ENCODE results near the gene SLC13A2.
"Not testable (repeated sequence)": the region's sequence is repeated elsewhere in the genome, so short reads cannot be mapped to it uniquely, and the experiment has no call there.

SLC13A2 gene, protein sequence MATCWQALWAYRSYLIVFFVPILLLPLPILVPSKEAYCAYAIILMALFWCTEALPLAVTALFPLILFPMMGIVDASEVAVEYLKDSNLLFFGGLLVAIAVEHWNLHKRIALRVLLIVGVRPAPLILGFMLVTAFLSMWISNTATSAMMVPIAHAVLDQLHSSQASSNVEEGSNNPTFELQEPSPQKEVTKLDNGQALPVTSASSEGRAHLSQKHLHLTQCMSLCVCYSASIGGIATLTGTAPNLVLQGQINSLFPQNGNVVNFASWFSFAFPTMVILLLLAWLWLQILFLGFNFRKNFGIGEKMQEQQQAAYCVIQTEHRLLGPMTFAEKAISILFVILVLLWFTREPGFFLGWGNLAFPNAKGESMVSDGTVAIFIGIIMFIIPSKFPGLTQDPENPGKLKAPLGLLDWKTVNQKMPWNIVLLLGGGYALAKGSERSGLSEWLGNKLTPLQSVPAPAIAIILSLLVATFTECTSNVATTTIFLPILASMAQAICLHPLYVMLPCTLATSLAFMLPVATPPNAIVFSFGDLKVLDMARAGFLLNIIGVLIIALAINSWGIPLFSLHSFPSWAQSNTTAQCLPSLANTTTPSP

DNA sequence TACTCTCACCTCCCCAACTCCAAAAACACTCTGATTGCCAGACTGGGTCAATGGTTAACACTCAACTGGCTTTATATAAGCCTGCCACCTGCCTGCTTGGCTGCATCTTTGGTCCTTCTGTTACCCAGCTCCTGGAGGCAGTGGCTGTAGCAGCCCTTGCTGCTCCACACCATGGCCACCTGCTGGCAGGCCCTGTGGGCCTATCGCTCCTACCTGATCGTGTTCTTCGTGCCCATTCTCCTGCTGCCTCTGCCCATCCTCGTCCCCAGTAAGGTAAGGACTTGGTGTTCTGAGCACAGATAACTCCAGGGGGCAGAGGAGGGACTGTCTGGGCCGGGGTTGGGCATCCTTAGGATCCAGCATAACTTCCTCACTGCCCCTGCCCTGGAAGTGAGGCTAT is at the start of gene SLC13A2:
SLC13A2 (plus strand) TSS at position 103 of the 400 bp plus-strand sequence; CDS start at position 172, 69 bp downstream.
- DNase-seq (ENCODE audit: low read depth), result no peak

DNA sequence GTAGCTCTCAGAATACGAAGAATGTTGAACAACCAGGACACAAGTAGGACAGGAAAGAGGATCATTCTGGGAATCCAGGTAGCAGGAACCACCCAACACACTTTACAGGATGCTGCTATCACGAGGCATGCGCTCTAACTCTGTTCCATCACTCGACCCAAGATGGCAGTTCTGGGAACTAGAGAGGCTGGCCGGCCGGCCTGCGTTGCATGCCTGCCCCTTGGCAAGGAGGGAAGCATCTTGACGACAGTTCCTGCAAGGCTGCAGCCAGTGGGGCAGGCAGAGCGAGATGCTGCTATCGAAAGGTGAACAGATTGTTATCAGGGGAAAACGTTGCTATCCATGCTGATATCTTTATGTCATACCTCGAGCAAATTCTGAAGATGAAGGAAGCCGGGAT is 48.2 kb upstream of the SLC13A2 start:
- no peak for DNase-seq (ENCODE audit: low read depth)

DNA sequence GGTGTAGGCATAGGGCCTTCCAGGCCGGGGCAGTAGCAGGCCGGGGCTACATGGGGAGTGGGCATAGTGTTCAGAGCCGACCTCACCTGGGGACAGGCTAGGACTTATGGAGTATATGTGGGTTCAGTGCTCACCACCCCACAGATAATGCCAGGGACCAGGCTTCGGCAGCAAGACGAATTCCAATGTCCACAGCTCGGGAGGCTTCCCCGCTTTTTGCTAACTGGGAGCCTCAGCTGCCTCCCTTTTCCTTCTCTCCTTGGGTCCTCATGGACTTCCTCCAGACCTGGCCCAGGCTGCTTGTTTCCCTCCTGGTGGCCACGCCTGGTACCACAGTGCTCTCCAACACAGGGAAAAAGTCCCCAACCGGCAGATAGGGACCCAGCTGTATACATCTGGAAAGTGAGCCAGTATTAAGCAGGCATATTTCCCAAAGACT is 47.3 kb upstream of the SLC13A2 start:
- DNase-seq (ENCODE audit: low read depth), result no peak

DNA sequence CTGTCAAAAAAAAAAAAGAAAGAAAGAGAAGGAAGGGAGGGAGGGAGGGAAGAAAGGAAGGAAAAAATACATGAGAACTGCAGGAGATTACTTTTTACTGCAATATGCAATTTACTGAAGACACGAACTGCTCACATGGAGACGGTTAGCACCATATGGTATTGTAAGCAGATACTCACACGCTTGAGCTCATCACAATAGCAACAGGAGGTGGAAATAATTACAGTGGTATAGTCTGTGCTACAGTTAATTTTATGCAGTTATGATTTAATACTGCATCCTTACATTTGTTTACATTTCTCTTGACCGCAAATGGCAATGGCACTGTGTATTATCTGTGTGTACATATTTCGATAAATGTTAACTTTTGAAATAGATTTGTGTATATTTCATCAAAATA is 46.1 kb upstream of the SLC13A2 start:
- no peak for DNase-seq (ENCODE audit: low read depth)

DNA sequence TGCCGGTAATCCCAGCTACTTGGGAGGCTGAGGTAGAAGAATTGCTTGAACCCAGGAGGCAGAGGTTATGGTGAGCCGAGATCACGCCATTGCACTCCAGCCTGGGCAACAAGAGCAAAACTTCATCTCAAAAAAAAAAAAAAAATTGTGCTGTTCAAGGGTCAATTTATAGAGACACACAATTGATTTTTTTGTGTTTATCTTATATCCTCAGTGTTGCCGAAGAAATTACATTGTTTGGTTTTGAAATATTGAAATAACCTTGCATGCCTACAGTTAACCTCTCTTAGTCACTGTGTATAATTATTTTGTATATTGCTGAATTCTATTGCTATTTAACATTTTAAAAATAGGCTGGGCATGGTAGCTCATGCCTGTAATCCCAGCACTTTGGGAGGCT is 45.5 kb upstream of the SLC13A2 start:
- DNase-seq (ENCODE audit: low read depth), result not testable (repeated sequence)

DNA sequence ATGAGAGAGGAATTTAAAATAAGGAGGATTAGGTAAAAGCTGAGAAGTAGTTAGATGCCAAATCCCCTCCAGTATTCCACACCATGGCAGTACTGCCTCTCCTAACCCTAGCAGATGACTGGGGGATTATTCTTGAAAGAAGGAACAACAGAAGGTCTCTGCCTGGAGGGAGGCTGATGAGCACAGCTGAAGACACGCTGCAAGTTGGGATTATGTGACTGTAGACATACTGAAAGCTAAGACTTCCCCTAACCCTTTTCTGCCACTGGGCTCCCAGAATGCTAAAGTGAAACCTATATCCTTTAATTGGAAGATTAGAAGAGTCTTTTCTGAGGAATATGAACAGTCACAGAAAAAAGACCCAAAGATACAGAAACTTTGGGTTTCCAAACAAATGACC is 39.7 kb upstream of the SLC13A2 start:
- DNase-seq (ENCODE audit: low read depth), result no peak

DNA sequence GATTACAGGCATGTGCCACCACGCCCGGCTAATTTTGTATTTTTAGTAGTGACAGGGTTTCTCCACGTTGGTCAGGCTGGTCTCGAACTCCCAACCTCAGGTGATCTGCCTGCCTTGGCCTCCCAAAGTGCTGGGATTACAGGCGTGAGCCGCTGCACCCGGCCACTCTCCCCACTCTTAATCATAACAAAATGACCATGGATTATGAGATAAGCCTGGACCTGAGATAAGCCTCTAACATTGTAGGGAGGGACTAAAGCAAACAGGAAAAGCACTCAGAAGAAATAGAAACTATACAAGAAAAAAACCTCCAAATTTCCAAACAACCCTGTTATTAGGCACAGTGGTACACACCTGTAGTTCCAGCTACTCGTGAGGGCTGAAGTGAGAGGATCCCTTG is 39.1 kb upstream of the SLC13A2 start:
- DNase-seq (ENCODE audit: low read depth), result not testable (repeated sequence)

DNA sequence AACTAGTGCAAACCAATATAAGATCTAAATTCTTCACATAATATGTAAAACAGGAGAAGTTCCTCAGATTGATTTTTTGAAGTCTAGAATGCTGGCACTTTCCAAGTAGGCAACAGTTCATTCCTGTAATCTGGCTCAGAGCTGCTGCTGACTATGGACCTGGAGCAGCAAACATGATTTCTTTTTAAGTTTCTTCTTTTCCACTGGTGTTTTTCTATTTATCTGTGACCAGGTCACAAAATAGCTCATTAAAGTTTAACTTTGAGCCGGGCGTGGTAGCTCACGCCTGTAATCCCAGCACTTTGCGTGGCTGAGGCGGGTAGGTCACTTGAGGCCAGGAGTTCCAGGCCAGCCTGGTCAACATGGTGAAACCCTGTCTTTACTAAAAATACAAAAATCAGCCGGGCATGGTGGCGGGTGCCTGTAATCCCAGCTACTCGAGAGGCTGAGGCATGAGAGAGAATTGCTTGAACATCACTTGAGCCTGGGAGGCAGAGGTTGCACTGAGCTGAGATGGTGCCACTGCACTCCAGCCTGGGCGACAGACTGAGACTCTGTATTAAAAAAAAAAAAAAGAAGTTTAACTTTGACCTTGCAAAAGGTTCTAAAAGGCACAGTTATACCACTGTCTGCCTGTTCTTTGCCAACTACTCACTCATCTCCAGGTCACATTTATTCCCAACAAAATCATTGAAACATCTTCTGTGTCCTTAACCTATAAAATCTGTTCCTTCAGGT is 29.4 kb upstream of the SLC13A2 start:
- no peak for DNase-seq (ENCODE audit: low read depth)

DNA sequence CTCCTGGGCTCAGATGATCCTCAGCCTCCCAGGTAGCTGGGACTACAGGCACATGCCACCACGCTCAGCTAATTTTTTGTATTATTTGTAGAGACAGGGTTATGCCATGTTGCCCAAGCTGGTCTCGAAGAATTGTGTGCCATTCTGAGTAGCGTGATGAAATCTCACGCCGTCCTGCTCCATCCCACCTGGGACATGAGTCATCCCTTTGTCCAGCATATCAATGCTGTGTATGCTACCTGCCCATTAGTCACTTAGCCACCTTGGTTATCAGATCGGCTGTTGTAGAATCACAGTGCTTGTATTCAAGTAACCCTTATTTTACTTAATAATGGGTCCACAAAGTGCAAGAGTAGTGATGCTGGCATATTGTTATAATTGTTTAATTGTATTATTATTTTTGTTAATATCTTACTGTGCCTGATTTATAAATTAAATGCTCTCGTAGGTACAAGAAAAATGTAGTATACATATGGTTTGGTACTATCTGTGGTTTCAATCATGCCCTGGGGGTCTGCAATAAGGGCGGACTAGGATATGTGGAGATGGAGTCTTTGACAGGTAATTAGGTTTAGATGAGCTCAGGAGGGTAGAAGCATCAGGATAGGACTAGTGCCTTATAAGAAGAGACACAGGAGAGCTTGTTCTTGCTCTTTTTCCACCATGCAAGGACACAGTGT is 26.6 kb upstream of the SLC13A2 start:
- DNase-seq (ENCODE audit: low read depth), result no peak

DNA sequence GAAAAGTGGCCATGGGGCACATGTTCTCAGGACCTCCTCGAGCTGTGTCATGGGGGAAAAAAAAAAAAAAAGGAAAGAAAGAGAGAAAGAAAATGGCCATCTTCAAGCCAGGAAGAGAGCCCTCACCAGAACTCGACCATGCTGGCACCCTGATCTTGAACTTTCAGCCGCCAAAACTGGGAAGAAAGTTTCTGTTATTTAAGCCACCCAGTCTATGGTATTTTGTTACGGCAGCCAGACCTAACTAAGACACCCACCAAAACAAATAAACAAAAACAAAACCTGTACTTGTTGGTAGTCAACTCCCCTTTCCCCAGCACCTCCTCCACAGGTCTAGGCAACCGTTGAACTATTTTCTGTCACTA is 26.1 kb upstream of the SLC13A2 start:
- DNase-seq (ENCODE audit: low read depth), result no peak

DNA sequence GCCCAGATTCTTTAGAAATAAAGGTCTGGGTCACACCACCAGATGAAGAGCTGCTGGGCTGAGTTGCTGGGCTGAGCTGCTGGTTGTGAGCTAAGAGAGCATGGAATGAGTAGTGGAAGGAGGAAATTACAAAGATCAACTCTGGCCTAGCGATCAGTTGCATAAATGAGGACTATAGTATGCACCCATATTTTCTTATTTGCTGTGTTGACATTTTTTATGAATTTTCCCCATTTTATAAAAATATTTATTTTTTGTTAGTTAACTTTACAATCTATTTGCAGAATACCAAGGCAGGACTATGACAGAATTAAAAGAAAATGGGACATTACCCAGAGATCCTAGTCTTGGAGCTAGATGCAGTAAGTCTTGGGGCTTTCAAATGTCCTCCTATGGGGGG is 23.6 kb upstream of the SLC13A2 start:
- DNase-seq (ENCODE audit: low read depth), result no peak

DNA sequence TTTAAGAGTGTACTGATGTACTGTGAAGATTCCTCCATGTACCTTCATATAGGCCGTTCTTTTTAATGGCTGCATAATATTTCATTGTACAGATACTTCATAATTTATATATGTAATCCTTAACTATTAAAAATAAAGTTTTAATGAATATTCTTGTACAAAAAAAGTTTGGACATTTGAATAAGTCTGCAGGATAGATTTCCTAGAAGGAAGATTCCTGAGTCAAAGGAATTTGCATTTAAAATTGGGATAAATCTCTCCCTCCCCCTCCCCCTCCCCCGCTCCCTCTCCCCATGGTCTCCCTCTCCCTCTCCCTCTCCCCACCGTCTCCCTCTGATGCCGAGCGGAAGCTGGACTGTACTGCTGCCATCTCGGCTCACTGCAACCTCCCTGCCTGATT is 15.6 kb upstream of the SLC13A2 start:
- DNase-seq (ENCODE audit: low read depth), result no peak

DNA sequence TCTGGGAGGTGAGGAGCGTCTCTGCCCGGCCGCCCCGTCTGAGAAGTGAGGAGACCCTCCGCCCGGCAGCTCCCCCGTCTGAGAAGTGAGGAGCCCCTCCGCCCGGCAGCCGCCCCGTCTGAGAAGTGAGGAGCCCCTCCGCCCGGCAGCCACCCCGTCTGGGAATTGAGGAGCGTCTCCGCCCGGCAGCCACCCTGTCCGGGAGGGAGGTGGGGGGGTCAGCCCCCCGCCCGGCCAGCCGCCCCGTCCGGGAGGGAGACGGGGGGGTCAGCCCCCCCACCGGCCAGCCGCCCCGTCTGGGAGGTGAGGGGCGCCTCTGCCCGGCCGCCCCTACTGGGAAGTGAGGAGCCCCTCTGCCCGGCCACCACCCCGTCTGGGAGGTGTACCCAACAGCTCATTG is 14.6 kb upstream of the SLC13A2 start:
- not testable (repeated sequence) for DNase-seq (ENCODE audit: low read depth)

DNA sequence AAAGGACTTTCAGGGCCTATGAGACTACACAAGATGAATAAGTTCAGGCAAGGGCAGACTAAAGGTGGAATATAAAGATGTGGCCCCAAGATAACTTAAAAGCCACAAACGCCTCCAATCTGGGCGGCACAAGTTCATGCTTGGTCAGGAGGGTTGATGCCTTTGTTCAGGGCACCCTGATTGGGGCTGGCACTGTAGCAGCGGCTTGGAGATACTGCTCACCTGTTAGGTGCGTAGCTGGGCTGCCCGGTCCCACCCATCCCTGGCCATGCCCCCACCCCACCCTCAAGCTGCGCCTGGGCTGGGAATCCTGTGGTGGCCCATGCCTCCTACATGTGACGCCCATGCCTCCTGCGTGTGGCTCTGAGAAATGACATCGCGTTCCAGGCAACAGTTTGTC is 12.5 kb upstream of the SLC13A2 start:
- DNase-seq (ENCODE audit: low read depth), result no peak

DNA sequence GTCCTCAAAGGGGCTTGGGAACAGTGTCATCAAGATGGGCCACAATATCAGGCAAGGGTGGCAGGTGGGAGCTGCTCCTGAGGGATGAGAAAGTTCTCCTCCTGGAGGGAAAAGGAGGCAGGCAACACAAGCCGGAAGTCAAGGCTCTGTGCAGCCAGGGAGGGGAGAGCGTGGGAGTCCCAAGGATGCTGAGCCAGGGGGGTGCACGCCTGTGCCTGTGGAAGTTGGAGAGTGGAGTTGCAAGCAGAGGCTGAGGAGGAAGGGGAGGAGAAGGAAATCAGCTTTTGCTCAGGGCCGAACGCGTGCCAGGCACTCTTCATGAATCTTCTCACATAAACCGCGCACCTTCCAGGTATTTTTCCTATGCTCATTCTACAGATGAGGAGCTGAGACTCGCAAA is 7.4 kb upstream of the SLC13A2 start:
- no peak for DNase-seq (ENCODE audit: low read depth)

DNA sequence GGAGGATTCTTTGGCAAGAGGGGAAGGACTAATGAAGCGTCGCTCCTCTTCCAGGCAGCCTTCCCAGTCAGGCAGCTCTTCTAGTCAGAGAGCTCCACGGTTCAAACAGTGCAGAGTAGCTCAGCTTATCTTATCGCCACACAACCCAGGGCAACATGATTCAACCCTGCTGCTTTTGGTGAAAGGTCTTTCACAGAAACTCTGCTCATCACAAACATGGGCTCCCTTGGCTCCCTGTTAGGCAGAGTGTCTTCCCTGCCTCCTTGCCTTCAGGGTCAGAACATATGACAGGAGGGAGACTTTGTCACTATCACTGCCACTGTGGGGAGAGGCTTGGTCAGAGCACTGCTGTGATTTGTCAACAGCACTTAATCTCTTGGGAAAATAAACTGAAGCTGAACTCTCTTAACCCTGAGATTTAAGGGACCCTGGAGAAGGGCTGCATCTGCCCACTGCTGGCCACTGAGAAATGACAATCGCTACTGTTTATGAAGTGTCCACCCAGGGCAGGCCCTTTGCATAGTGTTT is 6.9 kb upstream of the SLC13A2 start:
- no peak for DNase-seq (ENCODE audit: low read depth)

DNA sequence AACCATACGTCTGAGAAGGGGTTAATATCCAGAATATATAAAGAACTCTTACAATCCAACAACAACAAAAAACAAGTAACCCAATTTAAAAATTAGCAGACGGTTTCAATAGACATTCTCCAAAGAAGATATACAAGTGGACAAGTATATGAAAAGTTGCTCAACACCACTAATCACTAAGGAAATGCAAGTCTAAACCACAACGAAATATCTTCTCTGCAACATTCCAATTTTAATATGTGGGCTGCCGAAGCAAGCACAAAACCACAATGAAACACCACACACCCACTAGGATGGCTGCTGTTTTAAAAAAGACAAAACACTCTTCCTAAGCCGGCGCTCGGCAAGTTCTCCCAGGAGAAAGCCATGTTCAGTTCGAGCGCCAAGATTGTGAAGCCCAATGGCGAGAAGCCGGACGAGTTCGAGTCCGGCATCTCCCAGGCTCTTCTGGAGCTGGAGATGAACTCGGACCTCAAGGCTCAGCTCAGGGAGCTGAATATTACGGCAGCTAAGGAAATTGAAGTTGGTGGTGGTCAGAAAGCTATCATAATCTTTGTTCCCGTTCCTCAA is 5.9 kb upstream of the SLC13A2 start:
- DNase-seq (ENCODE audit: low read depth), result no peak

DNA sequence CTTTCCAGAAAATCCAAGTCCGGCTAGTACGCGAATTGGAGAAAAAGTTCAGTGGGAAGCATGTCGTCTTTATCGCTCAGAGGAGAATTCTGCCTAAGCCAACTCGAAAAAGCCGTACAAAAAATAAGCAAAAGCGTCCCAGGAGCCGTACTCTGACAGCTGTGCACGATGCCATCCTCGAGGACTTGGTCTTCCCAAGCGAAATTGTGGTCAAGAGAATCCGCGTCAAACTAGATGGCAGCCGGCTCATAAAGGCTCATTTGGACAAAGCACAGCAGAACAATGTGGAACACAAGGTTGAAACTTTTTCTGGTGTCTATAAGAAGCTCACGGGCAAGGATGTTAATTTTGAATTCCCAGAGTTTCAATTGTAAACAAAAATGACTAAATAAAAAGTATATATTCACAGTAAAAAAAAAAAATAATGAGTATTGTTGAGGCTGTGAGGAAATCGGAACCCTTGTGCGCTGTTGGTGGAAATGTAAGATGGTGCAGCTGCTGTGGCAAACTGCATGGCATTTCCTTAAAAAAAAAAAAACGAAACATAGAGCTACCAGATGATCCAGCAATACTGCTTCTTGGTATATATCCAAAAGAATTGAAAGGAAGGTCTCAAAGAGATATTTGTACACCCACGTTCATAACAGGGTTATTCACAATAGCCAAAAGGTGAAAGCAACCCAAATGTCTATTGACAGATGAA is 5.3 kb upstream of the SLC13A2 start:
- DNase-seq (ENCODE audit: low read depth), result not testable (repeated sequence)

DNA sequence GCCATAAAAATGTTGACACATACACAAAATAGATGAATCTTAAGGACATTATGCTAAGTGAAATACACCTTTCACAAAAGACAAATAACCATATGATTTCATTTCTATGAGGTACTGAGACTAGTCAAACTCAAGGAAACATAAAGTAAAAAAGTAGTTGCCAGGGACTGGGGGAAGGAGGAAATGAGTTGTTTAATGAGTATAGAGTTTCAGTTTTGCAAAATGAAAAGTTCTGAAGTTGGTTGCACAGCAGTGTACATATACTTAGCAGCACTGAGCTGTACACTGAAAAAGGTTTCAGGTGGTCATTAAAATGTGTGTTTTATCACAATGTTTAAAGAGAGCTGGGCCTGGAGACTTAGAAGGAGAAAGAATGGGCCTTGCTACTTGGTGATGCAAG is 4.7 kb upstream of the SLC13A2 start:
- no peak for DNase-seq (ENCODE audit: low read depth)

DNA sequence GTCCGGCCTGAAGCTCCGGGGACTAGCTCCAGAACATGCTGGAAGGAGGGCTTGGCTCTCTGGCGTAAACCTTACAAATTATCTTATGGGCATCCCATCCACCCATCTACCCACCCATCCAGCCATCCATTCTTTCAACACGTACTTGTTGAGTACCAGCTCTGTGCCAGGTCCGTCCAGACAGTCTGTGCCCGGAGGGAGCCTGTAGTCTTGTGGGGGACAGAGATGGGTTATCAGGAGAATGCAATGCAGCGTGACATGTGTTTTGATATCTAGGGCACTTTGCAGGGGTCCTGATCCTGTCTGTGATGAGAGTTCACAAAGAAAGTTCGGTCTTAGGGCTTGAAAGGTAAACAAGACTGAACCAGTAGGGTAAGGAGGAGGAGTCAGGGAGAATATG is 4.1 kb upstream of the SLC13A2 start:
- no peak for DNase-seq (ENCODE audit: low read depth)

DNA sequence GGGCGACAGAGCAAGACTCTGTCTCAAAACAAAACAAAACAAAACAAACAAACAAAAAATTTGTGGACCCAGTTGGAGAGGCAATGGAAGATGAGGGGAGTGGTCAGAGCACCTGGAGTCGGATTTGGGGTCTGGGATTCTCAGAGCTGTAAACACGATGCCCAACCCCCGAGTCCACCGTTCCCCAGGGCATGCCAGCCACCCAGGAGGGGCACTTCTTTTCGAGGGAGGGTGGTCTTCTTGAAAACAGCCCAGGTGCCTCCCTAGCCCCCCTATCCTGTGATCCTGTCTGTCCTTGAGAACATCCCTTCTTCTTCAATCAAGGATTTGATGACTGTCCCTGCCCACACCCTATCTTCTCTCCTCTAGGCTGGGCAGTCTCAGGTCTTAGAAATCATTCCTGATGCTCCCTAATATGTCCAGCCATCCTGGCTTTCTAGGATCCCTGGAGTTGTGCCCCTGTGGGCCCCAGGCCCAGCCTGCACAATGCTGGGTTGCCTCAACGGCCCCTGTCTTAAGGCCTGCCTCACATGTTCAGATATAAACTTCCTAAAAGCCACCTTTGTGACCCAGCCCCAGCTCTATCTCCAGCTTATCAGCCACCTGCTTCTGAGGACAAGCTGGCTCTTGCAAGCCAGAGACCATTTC is 3.1 kb upstream of the SLC13A2 start:
- DNase-seq (ENCODE audit: low read depth), result no peak
